ENCODE results near the gene SNAPC5.
A peak's percentile ranks its signal among the peaks of the same experiment; 100 is the strongest.
"Not testable (repeated sequence)": the region's sequence is repeated elsewhere in the genome, so short reads cannot be mapped to it uniquely, and the experiment has no call there.

The SNAPC5 gene, protein sequence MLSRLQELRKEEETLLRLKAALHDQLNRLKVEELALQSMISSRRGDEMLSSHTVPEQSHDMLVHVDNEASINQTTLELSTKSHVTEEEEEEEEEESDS

DNA sequence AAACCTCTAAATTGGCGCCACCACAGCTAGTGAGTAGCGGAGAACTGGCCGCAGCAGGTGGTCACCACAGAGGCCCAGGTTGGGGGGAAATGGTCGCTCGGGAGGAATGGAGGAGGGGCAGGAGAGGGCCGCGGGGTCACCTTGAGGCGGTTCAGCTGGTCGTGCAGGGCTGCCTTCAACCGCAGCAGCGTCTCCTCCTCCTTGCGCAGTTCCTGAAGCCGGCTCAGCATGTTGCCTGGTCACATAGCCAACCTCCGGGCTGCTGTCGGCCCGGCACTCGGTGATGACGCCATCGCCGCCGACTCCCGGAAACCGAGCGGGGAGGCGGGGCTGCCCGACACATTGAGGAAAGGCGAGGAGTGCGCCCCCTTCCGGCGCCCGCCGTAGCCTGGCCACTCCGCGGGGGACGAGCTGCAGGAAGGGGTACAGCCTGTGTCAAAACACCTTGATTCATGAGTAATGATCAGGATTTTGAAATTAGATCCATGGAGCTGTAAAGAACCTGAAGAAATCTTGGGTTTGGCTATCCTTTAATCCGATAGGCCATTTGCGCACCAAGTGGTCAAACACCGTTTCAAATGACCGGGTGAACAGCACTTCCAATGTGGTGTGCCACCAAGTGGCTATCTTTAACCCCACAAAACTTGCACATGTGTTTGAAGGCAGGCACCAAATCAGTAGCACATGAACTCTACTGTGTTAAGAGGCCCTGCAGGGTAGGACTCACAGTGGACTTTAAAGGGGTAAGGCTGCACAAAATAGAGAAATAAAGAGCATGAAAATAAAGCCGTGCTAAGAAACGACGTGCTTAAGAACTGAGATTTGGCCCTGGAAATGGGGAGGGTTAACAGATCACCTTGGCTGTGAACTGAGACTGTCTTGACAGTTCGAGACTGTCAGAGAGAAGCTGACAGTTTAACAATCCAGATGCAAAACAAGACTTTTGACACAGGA lies at the start of gene SNAPC5:
SNAPC5 (minus strand) TSS at position 261 of the 954 bp plus-strand sequence; CDS start at position 230, 31 bp downstream.
- peak; percentile 90 for DNase-seq

DNA sequence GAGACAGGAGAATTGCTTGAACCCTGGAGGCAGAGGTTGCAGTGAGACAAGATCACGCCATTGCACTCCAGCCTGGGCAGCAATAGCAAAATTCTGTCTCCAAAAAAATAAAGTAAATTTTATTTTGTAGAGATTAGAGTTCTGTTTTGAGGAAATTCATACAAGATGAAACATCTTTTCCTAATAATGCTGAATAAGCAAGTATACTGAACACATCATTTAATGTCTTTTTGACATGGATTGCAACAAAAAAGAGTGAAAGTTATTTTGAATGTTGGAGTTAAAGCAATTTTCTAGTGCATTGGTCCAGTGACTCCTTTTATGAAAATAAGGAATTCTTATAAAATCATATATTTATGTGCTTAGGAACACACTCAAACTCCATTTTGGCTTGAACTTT lies 47.7 kb upstream of the SNAPC5 start:
- DNase-seq, result no peak

DNA sequence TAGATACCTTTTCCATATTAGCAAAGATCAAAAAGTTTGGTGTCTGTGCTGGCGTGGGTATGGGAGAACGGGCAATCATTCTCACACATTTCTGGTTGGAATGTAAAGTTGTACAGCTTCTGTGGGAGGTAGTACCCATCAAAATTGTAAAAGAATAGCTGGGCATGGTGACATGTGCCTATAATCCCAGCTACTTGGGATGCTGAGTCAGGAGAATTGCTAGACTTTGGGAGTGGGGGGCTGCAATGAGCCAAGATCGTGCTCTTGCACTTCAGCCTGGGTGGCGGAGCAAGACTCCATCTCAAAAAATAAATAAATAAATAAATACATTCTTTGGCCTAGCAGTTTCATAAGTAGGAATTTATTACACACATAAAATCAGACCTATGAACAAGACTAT lies 45.3 kb upstream of the SNAPC5 start:
- no peak for DNase-seq

DNA sequence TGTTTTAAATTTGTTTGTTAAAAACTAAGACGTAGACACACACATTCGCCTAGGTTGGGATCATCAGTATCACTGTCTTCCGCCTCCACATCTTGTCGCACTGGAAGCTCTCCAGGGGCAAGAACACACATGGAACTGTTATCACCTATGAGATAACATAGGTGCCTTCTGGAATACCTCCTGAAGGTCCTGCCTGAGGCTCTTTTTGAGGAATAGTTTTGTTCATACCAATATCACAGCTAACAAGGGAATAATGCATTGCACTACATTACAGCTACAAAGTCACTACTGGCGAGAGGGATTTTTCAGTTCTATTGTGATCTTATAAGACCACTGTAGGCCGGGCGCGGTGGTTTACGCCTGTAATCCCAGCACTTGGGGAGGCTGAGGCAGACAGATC lies 37.5 kb upstream of the SNAPC5 start:
- DNase-seq, result no peak

DNA sequence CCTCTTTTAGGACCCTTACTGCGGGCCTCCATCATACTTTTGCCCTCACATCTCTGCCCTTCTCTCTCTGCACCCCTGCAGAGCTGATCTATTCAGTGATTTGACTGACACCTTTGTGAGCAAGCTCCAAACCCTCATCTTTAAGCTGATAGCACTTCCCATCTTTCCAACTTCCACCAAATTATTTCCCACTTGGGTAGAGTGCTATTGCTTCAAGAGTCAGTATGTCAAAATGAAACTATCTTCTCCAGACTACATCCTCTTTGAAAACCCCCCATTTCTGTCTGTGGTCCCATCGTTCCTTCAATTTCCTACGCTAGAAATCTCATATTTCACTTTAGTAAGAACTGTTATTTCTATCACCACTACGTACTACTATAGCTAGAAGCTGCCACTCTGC lies 27.3 kb upstream of the SNAPC5 start:
- no peak for DNase-seq

DNA sequence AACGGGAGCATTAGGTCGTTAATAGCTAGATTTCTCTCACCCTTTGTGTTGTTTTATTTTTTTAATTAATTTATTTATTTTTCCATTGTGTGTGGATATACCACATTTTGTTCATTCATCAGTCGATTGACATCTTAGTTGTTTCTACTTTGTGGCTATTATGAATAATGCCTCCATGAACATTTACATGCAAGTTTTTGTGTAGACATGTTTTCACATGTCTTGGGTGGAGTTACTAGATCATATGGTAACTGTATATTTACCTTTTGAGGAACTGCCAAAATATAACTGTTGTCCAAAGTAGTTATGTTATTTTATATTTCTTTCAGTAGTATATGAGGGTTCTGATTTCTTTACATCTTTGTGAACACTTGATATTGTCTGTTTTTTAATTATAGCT lies 26.4 kb upstream of the SNAPC5 start:
- DNase-seq, result no peak

DNA sequence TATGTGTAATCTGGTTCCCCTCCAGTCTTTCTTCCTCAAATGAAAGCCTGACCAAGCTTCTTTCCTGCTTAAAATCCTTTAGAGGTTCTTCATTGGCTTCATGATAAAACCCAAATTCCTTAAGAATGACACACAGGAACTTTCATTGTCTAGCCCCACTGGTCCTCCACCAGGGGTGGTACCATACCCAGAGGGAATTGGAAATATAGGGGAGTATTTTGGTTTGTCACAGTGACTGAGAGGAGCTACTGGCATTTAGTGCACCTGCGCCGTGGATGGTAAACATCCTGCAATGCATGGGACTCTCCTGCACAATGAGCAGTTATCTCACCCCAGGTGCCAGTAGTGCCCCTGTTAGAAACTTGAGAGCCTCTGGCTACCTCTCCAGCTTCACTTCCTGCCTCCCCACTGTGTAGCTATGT lies 18.4 kb upstream of the SNAPC5 start:
- DNase-seq, result no peak

DNA sequence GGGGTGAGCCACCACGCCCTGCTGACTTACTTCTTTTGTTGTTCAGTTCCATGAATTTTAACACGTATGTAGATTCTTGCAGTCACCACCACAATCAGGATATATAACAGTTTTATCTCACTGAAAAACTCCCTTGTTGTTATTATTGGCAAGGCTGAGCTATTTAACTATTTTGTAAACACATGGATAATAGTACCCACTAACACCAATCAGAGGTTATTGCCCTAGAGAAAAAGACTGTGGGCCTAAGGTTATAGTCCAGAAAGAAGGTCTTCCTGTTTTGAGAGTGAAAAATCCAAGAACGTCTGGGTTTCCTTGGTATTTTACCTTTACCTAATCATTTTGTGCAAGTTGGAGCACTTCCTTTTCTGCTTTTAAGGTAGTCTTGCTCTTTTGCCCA lies 17.0 kb upstream of the SNAPC5 start:
- no peak for DNase-seq

DNA sequence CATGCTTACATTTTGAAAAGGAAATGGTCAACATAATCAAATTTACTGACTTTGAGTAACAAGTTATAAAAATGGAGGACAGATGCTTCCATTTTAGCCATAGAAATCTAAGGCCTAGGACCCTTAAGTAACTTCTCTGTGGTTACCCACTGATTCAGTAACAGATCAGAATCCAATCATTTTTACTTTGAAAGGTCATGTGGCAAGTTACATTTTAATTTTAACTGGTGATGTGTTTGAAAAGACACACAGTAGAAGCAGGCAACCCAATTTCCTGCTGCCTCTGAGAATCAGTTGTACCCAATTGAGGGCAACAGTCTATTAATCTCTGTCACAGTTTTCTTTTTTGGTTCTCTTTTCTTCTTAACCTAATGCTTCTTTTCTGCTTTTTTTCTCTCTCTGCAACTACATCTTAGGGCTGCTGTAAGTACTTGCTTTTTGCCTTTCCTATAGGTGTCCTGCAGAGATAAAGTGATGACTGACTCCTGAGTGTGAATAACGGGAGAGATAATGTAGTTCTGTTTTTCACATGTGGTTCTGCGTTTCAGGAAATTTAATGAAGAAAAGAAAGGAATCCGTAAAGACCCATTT lies 10.8 kb upstream of the SNAPC5 start:
- DNase-seq, result no peak

DNA sequence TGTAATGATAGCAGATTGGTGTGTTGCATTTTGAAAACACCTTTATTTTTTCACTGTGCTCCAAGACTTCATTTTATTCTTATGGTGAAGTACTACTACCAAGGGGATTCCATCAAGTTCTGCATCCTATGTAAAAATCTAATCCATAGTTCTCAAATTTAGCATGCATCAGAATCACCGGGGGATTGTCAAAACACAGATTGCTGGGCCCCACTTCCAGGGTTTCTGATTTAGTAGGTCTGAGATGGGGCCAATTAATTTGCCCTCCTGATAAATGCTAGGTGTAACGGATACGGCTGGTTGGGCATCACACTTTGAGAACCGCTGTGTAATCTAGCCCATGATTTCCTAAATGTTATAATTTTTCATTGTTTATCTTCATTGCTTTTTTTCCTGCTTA lies 8.3 kb upstream of the SNAPC5 start:
- no peak for DNase-seq

DNA sequence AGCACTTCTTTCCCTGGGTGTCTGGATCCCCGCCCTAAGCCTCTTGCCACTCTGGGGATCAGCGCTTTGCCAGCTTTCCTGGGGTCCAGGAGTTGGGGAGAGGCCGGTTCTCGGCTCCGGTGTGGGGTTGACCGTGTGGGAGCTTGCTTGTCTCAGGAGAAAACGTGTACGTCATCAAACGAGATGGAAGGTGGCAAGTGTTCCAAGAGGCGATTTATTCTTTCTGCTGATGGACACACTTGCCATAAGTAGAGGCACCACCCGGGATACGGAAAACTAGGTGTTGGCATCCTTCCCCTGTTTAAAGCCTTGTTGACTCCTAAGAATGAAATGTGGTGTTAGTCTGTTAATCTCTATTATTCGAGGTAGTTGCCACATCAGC lies 7.9 kb upstream of the SNAPC5 start:
- DNase-seq, result no peak

DNA sequence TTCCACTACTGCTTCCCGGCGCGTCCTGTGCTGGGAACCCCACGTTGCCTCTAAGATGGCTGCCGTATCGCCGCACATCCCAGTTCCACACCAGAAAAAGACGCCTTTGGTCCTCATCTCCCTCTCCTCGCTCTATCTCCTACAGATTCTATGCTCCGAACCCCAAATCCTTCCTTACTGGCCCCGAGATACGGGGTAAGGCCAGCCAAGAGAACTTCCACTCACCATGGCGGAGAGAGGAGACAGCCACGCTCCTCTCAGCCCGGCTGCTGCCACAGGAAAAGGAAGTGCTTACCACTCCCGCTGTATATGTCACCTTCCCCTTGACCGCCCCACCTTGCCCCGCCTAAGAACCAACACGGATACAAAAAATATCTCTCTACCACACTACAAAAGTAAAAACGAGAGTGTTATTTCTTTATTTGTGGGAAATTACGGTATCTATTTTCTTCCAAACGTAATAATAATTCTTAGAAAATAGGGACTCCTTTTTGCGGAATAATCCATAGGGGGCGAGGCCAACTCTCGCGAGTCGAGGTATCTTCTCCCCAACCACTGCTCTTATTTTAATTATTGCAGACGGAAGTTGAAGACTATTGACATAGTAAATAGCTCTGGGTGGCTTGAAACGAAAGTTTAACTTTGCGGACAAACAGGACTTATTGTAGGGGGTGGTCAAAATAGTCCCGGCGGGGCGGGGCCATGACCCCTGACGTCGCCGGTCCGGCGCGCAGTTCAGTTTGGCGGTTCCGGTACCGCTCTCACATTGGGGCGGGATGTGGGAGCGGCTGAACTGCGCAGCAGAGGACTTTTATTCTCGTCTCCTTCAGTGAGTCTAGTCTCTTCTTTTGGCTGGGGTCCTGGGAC lies 7.2 kb upstream of the SNAPC5 start, which contains the start of the genes RPL4 and ZWILCH:
RPL4 (minus strand) TSS at position 293 of the 867 bp plus-strand sequence; CDS start at position 228, 65 bp downstream.
ZWILCH (plus strand) TSS at position 764 of the 867 bp plus-strand sequence; CDS start at position 777, 13 bp downstream.
- peak; percentile 58 for DNase-seq

DNA sequence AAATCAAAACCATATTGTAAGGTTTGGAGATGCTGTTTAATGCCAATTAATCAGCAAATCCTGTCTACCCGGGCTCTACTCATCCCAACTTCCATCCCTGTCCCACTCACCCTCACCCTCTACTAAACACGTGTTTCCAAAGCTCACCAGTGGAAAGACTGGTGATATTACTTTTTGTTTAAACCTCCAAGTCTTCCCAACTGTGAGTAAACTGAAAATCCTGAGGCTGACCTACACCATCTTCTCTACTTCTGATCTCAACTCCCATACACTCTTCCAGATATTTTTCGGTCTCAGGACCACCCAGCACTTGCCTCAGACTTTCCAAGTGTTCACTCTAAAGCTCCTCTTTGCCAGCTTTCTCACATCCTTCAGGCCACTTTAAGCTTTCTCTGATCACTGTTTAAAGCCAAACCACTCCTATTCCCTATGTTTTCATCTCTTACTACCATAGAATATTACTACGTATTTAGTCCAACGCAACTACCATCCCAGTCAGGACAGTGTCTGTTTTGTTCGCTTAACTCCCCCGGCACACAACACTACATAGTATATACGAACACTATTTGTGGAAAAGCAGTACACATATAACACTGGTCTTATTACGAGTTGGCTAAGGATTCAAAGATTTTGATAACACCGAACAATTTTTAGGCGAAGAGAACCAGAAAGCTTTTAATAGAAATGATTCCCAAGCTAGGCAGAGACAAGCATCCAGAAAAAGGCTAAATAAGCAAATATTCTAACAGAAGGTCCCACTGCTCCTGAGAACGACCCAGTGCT lies 6.4 kb upstream of the SNAPC5 start:
- DNase-seq, result no peak

DNA sequence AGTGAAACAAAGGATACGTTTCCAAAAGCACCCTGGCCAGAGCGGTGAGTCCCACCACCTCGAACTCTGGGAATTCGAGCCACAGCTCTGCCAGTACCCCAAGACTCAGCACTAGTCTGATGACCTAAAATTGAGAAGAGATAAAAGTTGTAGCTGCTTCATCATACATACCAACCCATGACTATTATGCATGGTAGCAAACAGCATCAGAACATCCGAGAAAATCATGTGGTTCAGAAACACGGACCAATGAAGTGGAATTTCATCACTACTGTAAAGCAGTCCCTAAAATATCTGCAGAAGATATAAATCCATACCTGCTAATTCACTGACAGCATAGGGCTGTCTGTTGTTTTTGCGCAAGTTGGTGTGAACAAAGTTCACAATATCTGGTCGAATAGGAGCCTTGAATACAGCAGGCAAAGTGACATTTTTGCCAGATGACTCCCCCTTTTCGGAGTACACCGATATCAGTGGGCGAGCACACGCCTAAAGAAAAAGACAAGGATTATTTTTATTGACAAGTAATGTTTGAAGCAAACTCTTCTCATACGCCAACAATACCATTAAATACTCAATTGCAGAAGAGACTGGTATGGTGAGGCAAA lies 5.6 kb upstream of the SNAPC5 start:
- DNase-seq, result not testable (repeated sequence)

DNA sequence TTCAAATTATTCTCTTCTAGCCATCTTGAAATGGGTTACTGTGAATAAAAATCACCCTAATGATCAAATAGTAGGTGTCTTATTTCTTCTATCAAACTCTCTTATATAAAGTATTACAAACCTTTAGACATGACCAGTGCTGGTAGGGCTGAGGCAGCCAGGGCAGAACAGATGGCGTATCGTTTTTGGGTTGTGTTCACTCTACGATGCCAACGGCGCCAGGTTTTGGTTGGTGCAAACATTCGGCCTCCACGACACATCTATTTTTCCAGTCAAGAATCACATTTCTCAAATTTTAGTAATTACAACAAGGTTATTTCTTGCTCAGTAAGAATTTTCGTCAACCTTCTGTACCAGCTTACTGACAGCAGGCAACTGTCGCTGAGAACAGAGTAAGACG lies 4.9 kb upstream of the SNAPC5 start:
- no peak for DNase-seq

DNA sequence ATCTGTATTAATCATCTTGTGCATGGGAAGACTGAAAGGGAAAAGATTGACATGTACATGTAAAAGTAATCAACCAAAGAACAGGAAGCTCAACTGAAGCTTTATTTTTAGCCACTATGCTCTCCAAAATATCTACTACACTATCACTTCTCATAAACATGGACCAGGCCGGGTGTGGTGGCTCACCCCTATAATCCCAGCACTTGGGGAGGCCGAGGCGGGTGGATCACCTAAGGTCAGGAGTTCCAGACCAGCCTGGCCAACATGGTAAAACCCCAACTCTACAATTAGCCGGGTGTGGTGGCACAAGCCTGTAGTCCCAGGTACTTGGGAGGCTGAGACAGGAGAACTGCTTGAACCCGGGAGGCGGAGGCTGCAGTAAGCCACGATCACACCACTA lies 2.8 kb upstream of the SNAPC5 start:
- not testable (repeated sequence) for DNase-seq

DNA sequence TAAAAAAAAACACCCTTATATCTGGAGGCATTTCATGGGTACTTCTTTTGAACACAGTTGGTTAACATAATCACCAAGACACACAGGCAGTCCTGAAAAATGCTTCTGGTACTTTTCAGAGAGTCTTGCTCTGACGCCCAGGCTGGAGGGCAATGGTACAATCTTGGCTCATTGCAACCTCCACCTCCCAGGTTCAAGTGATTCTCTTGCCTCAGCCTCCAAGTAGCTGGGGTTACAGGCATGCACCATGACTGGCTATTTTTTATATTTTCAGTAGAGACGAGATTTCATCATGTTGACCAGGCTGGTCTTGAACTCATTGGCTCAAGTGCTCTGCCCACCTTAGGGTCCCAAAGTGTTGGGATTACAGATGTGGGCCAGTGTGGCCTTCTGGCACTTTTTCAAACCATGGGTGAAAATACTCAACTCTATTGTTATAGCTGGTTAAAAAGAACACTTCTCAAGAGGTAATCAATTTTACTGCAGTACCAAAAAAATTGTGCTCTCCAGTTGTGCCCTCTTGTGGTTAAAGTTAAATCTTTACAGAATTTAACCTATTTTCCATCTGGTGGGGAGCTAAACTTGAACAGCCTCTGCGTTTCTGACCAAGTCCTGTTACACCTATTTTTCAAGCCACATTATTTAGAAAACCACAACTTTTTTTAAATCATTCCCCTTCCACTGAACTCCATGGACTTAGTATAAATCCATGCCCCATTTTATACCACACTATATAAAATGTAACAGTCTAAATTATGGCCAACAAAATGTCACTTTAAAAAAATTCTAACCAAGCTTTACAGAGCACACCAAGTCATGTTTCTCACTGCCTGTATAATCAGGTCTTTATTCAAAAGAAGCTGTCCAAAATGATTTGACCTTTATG lies 1.2 kb upstream of the SNAPC5 start:
- DNase-seq, result no peak

DNA sequence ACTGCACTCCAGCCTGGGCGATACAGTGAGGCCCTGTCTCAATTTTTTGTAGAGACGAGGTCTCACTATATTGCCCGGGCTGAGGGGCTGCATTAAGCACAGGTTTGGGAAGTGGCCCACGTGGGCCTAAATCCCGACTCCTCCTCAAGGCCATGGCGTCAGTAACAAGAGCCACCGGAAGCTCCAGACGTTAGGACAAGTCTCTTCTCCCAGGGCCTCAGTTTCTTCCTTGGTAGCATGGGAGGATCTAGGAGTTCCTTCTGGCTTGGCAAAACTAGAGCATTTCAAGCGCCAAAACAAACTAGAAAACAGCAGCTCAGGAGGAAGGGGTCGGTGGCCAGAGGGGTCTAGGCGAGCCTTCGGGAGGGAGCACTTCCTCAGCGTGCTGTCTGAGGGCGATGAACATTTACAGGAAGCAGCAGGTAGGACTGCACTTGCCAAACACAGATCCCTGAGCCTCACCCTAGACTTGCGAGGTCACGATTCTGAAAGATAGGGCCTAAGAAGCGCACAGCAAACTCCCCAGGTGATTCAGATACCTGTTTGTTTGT lies 536 bp downstream of the SNAPC5 start:
- no peak for DNase-seq

DNA sequence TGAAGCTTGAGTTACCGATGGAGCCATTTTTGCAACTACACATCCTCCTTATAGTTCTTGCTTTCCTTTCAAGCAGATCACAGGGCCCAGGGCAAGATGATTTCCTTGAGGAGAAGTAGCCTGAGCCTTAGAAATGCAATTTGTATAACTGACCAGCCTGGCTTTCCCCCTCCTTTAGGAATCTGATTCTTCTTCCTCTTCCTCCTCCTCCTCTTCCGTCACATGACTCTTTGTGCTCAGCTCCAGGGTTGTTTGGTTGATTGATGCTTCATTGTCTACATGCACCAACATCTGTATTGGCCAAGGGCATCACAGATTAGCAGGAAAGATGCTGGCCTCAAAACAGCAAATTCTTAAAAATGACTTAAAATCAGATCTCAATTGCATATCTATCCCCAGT lies 3.3 kb downstream of the SNAPC5 start:
- no peak for DNase-seq

DNA sequence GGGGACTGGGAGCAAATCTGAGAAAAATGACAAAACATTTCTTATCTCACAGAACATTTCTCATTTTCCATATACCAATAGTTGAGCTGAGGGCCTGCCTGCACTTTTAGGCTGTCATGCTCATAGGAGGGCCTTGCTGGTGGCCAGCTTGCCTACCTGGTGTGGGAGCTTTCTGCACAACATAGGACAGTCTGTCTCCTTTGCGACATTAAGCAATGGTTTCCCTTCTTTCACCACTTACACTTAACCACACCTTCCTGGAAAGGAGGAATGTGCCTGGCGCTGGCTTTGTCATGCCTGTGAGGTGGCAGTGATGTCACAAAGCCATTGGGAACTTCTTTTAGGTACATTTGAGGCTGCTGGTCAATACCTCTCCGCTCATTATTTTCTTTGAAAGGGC lies 5.7 kb downstream of the SNAPC5 start:
- DNase-seq, result no peak
